ENCODE measurements around the gene RTN4.
"Not testable (repeated sequence)": the region's sequence is repeated elsewhere in the genome, so short reads cannot be mapped to it uniquely, and the experiment has no call there.

RTN4 gene

DNA sequence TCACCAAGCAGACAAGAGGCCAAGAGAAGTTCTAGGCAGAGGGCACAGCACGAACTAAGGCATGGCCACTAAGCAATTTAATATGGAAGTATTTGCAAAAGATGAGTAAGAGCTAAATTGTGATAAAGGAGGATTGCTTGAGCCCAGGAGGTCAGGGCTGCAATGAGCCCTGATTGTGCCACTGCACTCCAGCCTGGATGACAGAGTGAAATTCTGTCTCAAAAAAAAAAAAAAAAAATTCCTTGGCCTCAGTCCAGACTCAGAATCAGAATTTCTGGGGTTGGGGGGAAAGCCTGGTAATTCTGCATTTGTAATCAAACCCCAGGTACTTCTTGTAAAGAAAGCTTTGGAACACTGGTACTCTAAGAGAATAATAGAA is 46.8 kb upstream of the RTN4 start:
- H3K36me3 ChIP-seq (ENCODE audit: control insufficient read depth, low read length): no peaks in the 10 kb centered on the region
- no peaks in the 10 kb centered on the region for H3F3A ChIP-seq (ENCODE audit: control insufficient read depth, insufficient read depth)
- H3K9me2 ChIP-seq (replicated peaks; ENCODE audit: control insufficient read depth, low read length): no peaks in the 10 kb centered on the region
- peaks cover 19% of the 10 kb centered on the region for H3K4me1 ChIP-seq (ENCODE audit: control insufficient read depth, low read length)
- TF ChIP-seq, protein P1, sequence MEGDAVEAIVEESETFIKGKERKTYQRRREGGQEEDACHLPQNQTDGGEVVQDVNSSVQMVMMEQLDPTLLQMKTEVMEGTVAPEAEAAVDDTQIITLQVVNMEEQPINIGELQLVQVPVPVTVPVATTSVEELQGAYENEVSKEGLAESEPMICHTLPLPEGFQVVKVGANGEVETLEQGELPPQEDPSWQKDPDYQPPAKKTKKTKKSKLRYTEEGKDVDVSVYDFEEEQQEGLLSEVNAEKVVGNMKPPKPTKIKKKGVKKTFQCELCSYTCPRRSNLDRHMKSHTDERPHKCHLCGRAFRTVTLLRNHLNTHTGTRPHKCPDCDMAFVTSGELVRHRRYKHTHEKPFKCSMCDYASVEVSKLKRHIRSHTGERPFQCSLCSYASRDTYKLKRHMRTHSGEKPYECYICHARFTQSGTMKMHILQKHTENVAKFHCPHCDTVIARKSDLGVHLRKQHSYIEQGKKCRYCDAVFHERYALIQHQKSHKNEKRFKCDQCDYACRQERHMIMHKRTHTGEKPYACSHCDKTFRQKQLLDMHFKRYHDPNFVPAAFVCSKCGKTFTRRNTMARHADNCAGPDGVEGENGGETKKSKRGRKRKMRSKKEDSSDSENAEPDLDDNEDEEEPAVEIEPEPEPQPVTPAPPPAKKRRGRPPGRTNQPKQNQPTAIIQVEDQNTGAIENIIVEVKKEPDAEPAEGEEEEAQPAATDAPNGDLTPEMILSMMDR (IDR thresholded peaks at IDR 0.05; ENCODE audit: low read depth, low read length, poor library complexity, severe bottlenecking): no peak
- TF ChIP-seq EZH2phosphoT487 (IDR thresholded peaks at IDR 0.05; ENCODE audit: borderline replicate concordance, low read length): no peak
- no peak overlapping the region for H3K4me2 ChIP-seq (ENCODE audit: low read length)
- H3K9me3 ChIP-seq (ENCODE audit: control insufficient read depth, insufficient read depth, low read length): no peaks in the 10 kb centered on the region
- H3K27ac ChIP-seq (ENCODE audit: low read depth, low read length): no peak overlapping the region
- H3K27me3 ChIP-seq (ENCODE audit: control insufficient read depth, low read length): no peaks in the 10 kb centered on the region
- no peak overlapping the region for H3K4me3 ChIP-seq (ENCODE audit: low read length)
- H3K79me2 ChIP-seq (ENCODE audit: control insufficient read depth, low read length): no peaks in the 10 kb centered on the region
- H4K20me1 ChIP-seq (ENCODE audit: control insufficient read depth, insufficient read depth, low read depth, low read length): no peaks in the 10 kb centered on the region

DNA sequence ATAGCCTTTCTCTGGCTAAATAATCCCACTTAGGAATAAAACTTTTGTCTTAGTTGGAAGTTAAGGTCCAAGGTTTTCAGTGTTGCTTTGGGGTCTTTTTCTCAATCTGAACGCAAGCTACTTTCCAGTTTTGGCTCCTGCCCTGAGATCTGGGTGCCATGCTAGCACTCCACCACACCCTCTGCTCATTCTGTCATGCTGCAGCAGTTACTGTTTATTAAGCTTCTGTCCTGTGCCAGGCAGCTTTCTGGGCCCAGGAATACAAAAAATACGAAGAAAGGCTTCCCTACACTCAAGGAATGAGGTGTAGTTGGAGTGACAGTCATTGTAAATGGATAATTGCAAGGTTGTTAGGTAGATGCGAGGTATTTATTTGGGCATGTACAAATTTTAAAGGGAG is 46.3 kb upstream of the RTN4 start:
- H3K9me3 ChIP-seq (ENCODE audit: control insufficient read depth, insufficient read depth, low read length): no peaks in the 10 kb centered on the region
- H3F3A ChIP-seq (ENCODE audit: control insufficient read depth, insufficient read depth): no peaks in the 10 kb centered on the region
- no peaks in the 10 kb centered on the region for H3K27me3 ChIP-seq (ENCODE audit: control insufficient read depth, low read length)
- TF ChIP-seq EZH2phosphoT487 (IDR thresholded peaks at IDR 0.05; ENCODE audit: borderline replicate concordance, low read length): no peak
- TF ChIP-seq, protein P1 (IDR thresholded peaks at IDR 0.05; ENCODE audit: low read depth, low read length, poor library complexity, severe bottlenecking): no peak
- H3K27ac ChIP-seq (ENCODE audit: low read depth, low read length): no peak overlapping the region
- no peaks in the 10 kb centered on the region for H4K20me1 ChIP-seq (ENCODE audit: control insufficient read depth, insufficient read depth, low read depth, low read length)
- no peaks in the 10 kb centered on the region for H3K9me2 ChIP-seq (replicated peaks; ENCODE audit: control insufficient read depth, low read length)
- H3K4me3 ChIP-seq (ENCODE audit: low read length): no peak overlapping the region
- H3K4me1 ChIP-seq (ENCODE audit: control insufficient read depth, low read length): peaks cover 16% of the 10 kb centered on the region
- no peaks in the 10 kb centered on the region for H3K36me3 ChIP-seq (ENCODE audit: control insufficient read depth, low read length)
- H3K79me2 ChIP-seq (ENCODE audit: control insufficient read depth, low read length): no peaks in the 10 kb centered on the region
- no peak overlapping the region for H3K4me2 ChIP-seq (ENCODE audit: low read length)

DNA sequence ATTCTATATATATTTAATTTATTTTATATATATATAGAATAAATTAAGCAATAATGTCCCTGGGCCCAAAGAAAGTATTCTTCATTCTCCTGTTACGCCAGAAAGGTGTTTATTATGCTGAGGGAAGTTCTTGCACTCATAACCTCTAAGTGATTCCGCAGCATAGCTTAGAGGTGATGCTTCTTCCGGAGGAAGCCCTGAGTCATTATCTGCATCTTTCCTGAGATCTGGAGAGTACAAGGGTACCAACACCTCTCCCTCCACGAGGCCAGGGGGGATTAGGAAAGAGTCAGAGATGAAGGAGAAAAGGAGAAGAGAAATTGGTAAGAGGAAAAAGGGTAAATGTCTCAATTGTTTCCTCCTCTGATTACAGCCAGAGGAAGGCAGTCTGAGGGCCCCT is 43.1 kb upstream of the RTN4 start:
- TF ChIP-seq, protein P1 (IDR thresholded peaks at IDR 0.05; ENCODE audit: low read depth, low read length, poor library complexity, severe bottlenecking): no peak
- no peak for TF ChIP-seq EZH2phosphoT487 (IDR thresholded peaks at IDR 0.05; ENCODE audit: borderline replicate concordance, low read length)
- H3F3A ChIP-seq (ENCODE audit: control insufficient read depth, insufficient read depth): no peaks in the 10 kb centered on the region
- H3K4me3 ChIP-seq (ENCODE audit: low read length): no peak overlapping the region
- H3K4me1 ChIP-seq (ENCODE audit: control insufficient read depth, low read length): no peaks in the 10 kb centered on the region
- no peaks in the 10 kb centered on the region for H3K9me3 ChIP-seq (ENCODE audit: control insufficient read depth, insufficient read depth, low read length)
- H3K27ac ChIP-seq (ENCODE audit: low read depth, low read length): no peak overlapping the region
- H3K27me3 ChIP-seq (ENCODE audit: control insufficient read depth, low read length): no peaks in the 10 kb centered on the region
- no peaks in the 10 kb centered on the region for H3K79me2 ChIP-seq (ENCODE audit: control insufficient read depth, low read length)
- H3K9me2 ChIP-seq (replicated peaks; ENCODE audit: control insufficient read depth, low read length): no peaks in the 10 kb centered on the region
- no peak overlapping the region for H3K4me2 ChIP-seq (ENCODE audit: low read length)
- H3K36me3 ChIP-seq (ENCODE audit: control insufficient read depth, low read length): no peaks in the 10 kb centered on the region
- no peaks in the 10 kb centered on the region for H4K20me1 ChIP-seq (ENCODE audit: control insufficient read depth, insufficient read depth, low read depth, low read length)

DNA sequence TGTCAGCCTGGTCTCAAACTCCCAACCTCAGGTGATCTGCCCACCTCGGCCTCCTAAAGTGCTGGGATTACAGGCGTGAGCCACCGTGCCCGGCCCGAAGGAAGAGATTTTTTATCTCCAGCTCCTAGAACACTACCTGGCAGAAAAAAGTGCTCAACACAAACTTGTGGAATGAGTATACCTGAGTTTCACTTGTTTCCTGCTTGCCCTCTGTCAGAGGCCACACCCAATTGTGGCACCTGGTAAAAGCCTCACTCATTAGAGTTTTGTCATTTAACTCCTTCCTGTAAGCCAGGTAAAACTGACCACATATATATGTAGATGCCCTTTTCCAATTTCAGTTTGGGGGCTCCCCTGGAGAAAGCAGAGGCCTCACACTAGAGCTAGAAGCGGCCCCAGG is 42.2 kb upstream of the RTN4 start:
- no peak overlapping the region for H3K4me3 ChIP-seq (ENCODE audit: low read length)
- H3K27ac ChIP-seq (ENCODE audit: low read depth, low read length): no peak overlapping the region
- H4K20me1 ChIP-seq (ENCODE audit: control insufficient read depth, insufficient read depth, low read depth, low read length): no peaks in the 10 kb centered on the region
- H3K36me3 ChIP-seq (ENCODE audit: control insufficient read depth, low read length): no peaks in the 10 kb centered on the region
- no peaks in the 10 kb centered on the region for H3F3A ChIP-seq (ENCODE audit: control insufficient read depth, insufficient read depth)
- H3K9me3 ChIP-seq (ENCODE audit: control insufficient read depth, insufficient read depth, low read length): no peaks in the 10 kb centered on the region
- H3K4me2 ChIP-seq (ENCODE audit: low read length): no peak overlapping the region
- H3K4me1 ChIP-seq (ENCODE audit: control insufficient read depth, low read length): no peaks in the 10 kb centered on the region
- H3K27me3 ChIP-seq (ENCODE audit: control insufficient read depth, low read length): no peaks in the 10 kb centered on the region
- H3K9me2 ChIP-seq (replicated peaks; ENCODE audit: control insufficient read depth, low read length): no peaks in the 10 kb centered on the region
- H3K79me2 ChIP-seq (ENCODE audit: control insufficient read depth, low read length): no peaks in the 10 kb centered on the region
- TF ChIP-seq, protein P1 (IDR thresholded peaks at IDR 0.05; ENCODE audit: low read depth, low read length, poor library complexity, severe bottlenecking): no peak
- TF ChIP-seq EZH2phosphoT487 (IDR thresholded peaks at IDR 0.05; ENCODE audit: borderline replicate concordance, low read length): no peak

DNA sequence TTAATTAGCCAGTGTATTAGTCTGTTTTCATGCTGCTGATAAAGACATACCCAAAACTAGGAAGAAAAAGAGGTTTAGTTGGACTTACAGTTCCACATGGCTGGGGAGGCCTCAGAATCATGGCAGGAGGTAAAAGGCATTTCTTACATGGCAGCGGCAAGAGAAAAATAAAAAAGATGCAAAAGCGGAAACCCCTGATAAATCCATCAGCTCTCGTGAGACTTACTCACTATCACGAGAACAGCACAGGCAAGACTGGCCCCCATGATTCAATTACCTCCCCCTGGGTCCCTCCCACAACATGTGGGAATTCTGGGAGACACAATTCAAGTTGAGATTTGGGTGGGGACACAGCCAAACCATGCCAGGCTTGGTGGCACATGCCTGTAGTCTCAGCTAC is 41.4 kb upstream of the RTN4 start:
- not testable (repeated sequence) for H3K4me2 ChIP-seq (ENCODE audit: low read length); H3F3A ChIP-seq (ENCODE audit: control insufficient read depth, insufficient read depth); H4K20me1 ChIP-seq (ENCODE audit: control insufficient read depth, insufficient read depth, low read depth, low read length); H3K4me3 ChIP-seq (ENCODE audit: low read length); H3K36me3 ChIP-seq (ENCODE audit: control insufficient read depth, low read length); H3K27me3 ChIP-seq (ENCODE audit: control insufficient read depth, low read length); H3K9me2 ChIP-seq (replicated peaks; ENCODE audit: control insufficient read depth, low read length); H3K9me3 ChIP-seq (ENCODE audit: control insufficient read depth, insufficient read depth, low read length); H3K27ac ChIP-seq (ENCODE audit: low read depth, low read length); H3K4me1 ChIP-seq (ENCODE audit: control insufficient read depth, low read length); H3K79me2 ChIP-seq (ENCODE audit: control insufficient read depth, low read length)

All from DOHH2 (cell line).